NCI-H146 treated with DMSO at 0.1 percent for 48 hours (cell line): ENCODE results near the gene DLX1.
"Not testable (repeated sequence)": the region's sequence is repeated elsewhere in the genome, so short reads cannot be mapped to it uniquely, and the experiment has no call there.

Source experiments
- DNase-seq: peaks from one replicate; lab custom pipeline; 2025; ENCODE audit not compliant: unreplicated experiment; lab: John Stamatoyannopoulos, UW

DLX1 gene

DNA sequence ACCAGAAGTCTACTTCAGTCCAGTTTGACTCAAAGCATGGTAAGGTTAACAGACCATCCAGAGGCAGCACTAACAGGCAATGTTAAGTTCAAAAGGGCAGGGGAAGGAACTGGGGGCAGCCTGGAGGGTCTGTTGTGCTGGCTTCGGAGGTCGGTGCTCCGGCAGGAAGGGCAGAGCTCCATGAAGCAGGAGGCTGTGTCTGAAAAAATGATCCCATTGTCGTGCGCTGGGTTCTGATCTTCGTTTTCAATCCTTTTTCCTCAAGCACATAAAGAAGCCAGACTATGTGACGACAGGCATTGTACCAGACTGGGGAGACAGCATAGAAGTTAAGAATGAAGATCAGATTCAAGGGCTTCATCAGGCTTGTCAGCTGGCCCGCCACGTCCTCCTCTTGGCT is 21.9 kb upstream of the DLX1 start:
- DNase-seq, result no peak

DNA sequence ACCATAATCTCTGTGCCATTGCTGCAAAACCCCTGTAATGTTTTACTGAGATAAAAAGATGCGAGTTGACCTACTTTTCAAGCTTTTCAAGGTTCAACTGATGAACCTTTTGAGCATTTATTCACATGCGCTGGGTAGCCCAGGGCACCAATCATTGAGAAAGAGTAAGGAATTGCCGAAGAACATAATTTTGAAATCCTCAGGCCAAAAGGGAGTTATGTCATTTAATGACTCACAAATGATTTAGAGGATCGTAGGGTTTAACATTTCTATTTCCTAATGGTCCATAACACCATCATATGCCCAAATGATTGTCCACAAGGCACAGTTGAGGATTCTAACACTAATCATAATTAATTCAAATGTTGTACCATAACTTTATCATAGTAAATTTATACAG is 20.2 kb upstream of the DLX1 start:
- no peak for DNase-seq

DNA sequence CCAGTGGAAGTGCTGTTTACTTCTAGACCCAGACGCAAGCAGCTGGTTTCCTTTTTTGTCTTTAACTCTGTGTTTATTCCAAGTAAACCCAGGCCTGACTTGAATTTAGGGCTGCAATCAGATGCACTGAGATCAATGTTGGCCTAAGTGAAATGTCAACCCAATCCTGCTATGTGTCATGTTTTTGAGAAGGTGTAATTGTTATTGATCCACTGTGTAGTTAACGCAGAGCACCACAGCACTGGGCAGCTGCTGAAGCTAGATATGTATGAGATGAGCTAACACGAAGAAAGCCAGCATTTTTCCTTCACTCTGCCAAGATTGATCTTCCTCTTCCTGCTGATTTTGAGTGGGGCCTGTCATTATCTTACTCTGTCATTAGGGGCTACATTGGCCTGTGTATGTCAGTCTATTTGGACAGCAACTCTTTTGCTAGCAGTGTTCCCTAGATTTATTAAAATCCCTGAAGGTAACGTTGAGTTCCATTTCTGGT is 18.9 kb upstream of the DLX1 start:
- DNase-seq, result no peak

DNA sequence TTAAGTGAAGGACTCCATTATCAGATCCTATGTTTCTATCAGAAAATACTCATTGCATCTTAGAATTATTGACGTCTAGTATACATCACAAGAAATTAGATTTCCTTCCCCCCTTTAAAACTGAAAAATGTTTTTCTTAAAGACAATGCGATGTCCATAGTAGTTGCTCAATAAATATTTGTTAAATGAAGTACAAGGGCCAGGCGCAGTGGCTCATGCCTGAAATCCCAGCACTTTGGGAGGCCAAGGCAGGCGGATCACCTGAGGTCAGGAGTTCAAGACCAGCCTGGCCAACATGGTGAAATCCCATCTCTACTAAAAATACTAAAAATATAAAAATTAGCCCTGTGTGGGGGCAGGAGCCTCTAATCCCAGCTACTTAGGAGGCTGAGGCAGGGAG is 17.4 kb upstream of the DLX1 start:
- DNase-seq, result not testable (repeated sequence)

DNA sequence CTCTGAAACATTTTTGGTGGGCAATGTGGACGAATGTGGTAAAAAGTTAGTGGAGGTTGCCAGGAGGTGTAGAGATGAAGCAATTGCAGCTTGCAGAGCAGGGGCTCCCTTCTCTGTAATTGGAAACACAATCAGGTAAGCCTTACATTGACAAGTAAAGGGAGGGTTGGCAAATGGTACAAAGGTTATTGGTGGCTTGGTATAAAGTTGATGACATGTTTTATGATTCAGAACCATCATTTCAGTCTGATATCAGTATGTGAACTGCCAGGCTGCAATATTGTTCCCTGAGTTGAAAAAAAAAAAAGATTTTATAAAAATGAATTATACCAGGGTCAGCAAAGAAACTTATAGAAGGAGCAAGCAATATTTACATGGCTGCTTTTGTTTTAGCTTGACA is 14.4 kb upstream of the DLX1 start:
- DNase-seq, result no peak

DNA sequence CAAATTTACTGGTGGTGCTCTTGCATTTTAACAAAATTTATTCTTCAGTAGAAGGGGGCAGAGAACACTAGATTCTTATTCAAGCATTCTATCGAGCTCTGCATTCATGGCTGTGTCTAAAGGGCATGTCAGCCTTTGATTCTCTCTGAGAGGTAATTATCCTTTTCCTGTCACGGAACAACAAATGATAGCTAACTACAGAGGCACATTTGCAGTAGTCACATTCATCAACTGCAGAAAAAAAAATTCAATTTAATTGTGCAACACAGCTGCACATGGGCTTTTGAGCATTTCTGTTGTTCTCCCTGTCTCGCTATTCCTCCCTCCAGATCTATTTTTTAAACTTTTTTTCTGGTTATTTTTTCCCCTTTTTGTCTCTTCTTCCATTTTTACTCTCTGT is 13.0 kb upstream of the DLX1 start:
- DNase-seq, result peak; percentile 88

DNA sequence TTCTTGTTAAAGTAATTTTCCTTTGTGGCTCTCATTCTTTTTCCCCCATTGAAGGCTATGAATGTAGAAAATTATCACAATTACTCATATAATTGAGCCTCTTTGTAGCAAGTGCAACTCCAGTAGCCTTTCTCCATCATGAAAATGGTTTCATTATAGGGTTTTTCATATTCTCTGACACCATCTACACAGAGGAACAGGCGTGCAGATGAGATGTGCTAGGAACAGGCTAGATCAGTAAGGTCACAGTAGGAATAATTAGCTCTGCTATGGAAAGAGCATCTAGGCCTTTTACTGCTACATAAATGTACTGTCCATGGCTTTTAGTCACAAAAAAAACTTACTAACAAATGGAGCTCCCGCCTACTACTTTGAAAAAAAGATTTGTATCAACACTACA is 12.6 kb upstream of the DLX1 start:
- no peak for DNase-seq

DNA sequence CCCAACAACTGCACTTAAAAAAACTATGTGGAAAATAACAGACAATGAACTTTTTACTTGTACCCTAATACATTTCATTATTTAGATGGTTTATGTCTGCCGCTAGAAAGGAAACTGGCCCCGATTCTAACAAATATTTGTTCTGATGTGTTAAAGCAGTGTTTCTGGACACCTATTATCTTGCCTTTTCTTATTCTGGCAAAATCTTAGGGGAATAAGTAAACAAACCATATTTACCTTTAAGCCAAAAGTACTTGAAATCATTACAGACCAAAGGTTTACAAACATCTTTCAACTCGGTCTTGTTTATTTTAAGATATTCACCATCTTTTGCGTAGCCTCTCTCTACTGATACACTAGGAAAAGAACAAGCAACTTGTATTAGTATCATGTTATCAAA is 11.8 kb upstream of the DLX1 start:
- no peak for DNase-seq

DNA sequence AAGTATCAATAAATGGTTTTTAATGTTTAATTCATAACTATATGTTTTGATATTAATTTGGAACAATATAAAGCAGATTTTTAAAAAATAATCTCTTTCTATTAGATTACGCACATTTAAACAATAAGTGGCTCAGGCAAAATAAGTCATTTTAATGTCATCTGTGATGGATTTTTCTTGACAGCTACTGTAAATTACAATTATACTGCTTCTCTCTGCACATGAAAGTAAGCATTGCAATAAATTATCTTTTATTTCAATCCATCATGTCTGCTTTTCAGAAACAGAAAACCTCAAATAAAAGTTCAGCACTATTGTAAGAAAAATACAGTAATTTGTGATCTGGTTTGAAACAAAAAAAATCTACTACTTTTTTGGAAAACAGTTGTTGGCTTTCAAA is 11.1 kb upstream of the DLX1 start:
- DNase-seq, result no peak

DNA sequence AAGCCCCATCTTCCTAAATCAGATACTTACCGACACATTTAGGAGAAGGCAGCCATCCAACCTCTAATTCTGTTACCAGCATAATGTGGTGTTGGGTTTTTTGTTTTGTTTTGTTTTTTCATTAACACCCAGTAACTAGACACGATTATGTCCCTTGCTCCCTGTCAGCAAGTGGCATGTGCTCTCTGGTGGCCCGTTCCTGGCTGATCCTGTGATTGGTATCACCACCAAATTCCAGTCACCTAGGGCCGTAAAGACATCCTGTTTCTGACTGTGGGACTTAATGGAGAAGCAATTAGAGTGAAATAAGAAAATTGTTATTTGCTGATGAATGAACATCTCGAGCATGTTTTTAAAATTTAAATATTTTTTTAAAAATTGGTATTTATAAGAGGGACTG is 5.9 kb upstream of the DLX1 start:
- DNase-seq, result no peak

DNA sequence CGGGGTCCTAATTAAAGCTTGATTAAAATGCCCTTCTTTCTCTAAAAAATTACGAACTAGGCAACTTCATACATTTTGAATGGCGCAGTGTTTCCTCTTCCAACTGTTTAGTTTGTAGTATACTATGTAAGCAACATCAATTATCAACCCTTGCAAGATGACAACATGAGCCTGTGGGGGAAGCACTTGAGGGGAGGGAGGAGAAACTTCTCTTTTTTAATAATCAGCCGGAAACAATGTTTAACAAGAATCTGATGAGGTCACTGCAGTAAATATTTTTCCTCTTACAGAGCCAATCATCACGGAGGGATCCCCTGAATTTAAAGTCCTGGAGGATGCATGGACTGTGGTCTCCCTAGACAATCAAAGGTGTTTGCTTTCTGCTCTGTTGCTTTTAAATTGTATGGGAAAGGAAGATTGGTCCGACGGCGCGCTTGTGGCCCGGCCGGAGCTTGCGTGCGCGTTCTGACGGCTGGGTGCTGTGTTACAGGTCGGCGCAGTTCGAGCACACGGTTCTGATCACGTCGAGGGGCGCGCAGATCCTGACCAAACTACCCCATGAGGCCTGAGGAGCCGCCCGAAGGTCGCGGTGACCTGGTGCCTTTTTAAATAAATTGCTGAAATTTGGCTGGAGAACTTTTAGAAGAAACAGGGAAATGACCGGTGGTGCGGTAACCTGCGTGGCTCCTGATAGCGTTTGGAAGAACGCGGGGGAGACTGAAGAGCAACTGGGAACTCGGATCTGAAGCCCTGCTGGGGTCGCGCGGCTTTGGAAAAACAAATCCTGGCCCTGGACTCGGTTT is 5.3 kb upstream of the DLX1 start:
- DNase-seq, result no peak

DNA sequence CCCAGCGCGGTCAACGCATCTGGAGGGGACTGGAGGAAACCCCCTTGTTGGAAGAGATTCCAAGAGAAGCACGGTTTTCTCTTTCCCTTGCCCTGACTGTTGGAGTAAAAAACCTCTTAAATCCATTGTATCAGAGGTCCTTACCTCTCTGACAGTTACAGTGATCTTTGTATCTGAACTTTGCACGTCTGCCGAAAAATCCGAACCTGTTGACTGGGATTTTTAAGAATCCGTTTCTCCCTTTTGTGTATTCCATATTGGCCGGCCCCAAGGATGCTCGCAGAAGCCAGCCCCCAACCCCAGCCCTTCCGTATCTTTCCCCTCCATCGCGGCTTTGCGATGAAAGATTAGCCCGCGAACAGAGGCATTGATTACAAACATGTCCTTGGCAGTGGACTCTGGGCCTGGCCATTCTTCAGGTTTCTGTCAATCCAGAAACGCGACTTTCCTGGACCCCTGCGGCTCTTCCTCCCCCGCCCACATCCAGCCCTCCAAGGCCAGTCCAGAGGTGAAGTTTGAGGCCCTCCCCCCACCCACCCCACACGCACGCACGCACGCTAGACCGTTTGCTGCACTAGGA is 4.6 kb upstream of the DLX1 start:
- no peak for DNase-seq

DNA sequence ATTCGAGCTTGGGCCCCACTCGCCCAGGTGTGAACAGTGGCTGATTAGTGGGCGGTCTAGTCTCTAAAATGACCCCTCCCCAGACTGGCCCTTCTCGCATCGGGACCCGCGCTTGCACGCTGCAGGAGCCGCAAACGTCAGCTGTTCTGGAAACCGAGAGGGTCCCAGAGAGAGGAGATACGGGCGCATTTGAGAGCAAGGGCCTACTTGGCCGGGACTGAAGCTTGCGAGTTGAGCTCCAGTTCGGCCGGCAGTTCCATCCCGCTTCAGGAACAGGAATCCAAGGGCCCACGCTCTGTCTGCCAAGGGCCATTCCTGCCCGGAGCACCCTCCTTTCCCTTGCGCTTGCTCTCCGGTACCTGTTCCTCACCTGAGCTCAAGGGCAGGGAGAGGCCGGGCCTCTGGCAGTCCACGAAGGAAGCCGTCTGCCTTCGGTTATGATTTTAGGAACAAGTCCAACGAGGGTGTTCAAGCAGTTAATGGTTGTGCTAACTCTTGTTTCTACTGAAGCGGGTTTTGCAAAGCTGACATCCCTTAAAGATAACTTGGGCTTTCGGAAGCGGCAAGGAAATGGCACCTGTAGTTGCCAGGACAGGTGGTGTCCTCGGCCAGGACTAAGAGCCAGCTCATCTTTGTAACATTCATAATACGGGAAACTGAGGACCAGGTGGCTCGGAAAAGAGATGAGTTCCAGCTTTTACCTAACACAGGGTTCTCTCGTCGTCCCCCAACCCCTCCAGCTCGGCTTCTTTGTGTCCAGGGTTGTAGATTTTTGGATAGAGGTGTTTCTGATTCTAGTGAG is 3.9 kb upstream of the DLX1 start:
- DNase-seq, result no peak

DNA sequence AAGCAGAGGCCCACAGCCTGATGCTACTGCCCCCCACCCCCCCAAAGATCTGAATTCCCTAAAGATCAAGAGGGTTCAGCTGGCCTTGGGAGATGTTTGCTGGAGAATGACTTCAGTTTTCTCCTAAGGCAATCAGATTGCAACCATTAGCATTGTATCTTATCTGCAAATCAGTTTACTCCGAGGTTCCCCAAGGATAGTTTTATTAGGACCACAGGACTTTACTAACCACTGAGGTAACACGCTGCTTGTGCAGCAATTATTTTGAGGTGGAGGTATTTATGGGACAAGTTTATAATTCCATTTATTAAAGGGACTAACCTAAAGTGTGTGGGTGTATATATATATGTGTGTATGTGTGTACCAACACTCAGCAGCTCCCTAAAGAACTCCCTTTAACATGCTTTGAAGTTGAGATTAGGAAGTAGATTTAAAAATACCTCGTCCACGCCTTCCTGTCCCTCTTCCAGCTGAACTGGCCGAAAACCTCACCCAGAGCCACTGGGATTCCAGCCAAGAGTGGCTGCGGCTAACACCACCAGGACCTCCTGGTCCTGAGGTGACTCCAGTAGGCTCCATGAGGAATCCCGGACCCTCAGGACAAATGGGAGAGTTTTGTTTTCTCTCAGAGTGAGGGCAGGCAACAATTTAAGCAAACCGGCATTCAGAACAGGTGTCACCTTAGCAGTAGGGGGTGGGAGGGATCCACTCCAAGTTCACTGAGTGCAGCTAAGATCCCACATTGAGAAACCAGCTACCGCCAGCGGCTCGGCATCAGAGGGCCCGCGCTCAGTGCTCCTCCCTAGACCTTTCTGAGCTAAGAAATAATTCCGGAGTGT is 3.0 kb upstream of the DLX1 start:
- no peak for DNase-seq

DNA sequence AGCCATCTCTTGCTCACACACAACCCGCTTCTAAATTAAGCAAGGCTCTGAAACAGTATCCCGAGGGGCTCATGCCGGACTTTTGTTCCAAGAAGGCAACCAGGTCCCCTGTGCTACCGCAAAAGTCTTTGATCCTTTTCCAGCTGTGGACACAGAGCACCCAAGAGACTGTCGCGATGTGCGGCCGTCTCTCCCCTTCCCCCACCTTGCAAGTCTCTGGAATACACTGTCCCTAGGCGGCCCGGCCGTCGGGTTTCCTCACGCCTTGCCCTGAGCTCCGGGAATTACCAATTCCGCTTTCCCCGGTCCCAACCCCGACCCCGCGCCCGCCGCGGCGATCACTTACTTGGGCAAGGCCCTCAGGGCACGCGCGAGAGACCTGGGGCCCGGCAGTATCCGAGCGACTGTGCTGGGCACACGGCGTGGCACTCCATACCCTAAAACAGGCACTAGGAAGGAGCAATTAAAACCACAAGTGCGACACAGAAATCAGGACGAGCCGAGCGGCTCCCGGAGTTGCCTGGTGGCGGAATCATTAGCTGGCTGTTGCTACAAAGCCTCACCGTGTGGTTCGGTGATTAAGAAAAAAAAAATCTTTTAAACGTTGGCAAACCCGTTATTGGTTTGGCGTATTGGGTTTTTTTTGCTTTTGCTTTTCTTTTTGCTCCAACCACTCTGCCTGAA is 2.2 kb upstream of the DLX1 start:
- no peak for DNase-seq

DNA sequence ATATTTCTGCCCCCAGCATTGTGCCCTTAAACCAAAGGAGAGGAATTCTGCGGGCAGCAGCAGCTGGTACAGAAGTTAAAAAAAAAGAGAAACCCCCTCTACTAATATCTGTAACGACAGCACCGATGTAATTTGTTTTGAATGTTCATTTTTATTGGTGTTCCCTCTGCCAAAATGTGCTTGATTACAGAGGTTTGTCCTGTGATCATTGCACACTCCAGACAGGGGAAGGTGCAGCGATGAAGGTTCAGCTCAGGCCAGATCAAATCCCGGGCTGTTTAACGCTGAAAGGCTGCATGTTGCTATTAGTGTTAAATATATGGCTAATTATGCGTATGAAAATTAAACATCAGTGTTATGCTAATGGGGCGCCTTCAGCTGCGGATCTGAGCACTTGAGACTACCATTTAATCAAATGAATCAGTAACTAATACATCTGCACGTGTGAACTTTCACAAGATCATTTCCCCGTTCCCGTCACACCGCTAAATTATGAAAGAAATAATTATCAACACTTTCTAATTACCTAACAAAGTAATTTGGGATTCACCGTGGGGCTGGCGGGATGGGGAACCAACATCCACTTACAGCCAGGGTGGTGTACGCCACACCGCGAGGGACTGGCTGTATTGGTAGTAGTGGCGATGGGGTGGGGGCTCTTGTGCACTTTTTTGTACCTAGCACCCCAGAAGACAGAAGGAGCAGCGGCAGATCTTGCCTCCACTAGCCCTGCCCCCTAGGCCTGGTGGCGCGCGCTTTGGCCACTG is 1.5 kb upstream of the DLX1 start:
- DNase-seq, result no peak

DNA sequence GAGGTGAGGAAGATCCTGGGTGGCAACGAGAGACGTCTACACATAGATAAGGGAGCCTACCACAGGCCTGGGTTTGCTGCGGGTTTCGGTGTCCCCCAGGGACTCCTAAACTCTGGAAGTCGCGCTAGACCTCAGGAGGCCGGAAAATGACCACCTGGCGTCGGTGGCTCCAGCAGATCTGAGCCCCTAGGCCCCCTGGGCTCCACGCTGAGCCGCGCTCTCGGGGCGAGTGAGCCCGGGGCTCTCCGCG is 987 bp upstream of the DLX1 start:
- DNase-seq, result no peak

DNA sequence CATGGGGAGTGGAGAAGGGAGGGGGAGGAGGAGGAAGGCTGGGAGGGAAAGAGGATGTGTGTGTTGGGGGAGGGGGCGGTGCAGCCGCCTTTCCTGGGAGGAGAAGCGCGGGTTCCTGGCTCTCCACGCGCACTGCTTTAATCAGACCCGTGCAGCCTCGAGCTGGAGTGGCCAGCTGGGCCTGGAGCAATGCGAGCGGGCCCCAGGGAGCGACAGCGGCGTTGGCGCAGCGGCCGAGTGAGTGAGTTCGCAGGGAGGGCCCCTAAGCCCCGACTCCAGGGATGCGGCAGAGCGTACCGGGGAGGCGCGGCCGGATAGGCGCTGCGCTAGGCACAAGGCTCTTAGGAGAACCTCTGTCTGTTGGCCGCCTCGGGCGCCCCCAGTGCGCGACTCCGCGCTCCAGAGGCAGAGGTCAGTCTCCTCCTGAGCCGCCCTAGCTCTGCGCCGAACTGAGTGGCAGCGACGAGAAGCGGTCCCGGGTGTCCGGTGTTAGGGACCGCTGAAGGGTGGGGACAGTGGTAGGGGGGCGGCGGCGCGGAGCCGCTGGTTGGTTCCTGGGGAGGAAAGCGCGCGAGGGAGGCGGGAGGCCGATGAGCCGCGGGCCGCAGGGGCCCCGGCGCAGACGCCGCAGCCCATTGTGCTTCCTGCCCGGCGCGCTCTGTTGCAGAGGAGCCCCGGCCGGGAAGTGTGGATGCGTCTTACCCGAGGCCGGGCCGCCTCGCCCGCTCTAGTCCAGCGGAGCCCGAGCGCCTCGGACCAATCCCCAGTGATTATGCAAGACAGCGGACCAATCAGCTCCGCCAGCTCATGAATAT is 455 bp upstream of the DLX1 start:
- DNase-seq, result no peak
